DND-41 (cell line): ENCODE results near the gene NANOS2.
A peak's percentile ranks its signal among the peaks of the same experiment; 100 is the strongest.

Source experiments
- ATAC-seq: fragments of 200-7000 bp; cut with Tn5 transposase; 3 replicates; pipeline ENCODE4 v1.9.1; 2021; ENCODE audit warnings: low read depth; ENCODE audit not compliant: insufficient read depth
- DNase-seq: peaks from one replicate; pipeline ENCODE4 v3.0.0-alpha.2; 2020
- H2AFZ ChIP-seq: 2 replicates; pipeline ENCODE4 v1.6.0; 2012; ENCODE audit warnings: low read depth, low read length
- H3K27ac ChIP-seq: 2 replicates; pipeline ENCODE4 v1.5.1; 2012; ENCODE audit warnings: low read length, inconsistent platforms
- H3K27me3 ChIP-seq: fragments of 200-600 bp; sonication (generic); 2 replicates; pipeline ENCODE4 v1.6.0; 2012; ENCODE audit warnings: low read length, mild to moderate bottlenecking, inconsistent platforms; ENCODE audit not compliant: insufficient read depth, poor library complexity
- H3K36me3 ChIP-seq: 2 replicates; pipeline ENCODE4 v1.5.1; 2012; ENCODE audit warnings: low read length, inconsistent platforms; ENCODE audit not compliant: insufficient read depth
- H3K4me1 ChIP-seq: 2 replicates; pipeline ENCODE4 v1.5.1; 2012; ENCODE audit warnings: mild to moderate bottlenecking, low read length; ENCODE audit not compliant: insufficient read depth
- H3K4me2 ChIP-seq: 2 replicates; pipeline ENCODE4 v1.6.0; 2012; ENCODE audit warnings: mild to moderate bottlenecking, moderate library complexity, low read length, inconsistent platforms; ENCODE audit not compliant: insufficient read depth
- H3K4me3 ChIP-seq, 2 experiments: fragments of 200-600 bp in 1 of 2; shearing (Covaris generic) in 1 of 2; 2 replicates each; pipeline ENCODE4 v1.5.1; 2012 to 2016; ENCODE audit warnings: inconsistent platforms in 2 of 2, low read length in 2 of 2, mild to moderate bottlenecking in 2 of 2, low read depth in 1 of 2, moderate library complexity in 1 of 2
- H3K79me2 ChIP-seq: 2 replicates; pipeline ENCODE4 v1.6.0; 2012; ENCODE audit warnings: low read length, inconsistent platforms; ENCODE audit not compliant: insufficient read depth
- H3K9ac ChIP-seq: 2 replicates; pipeline ENCODE4 v1.6.0; 2012; ENCODE audit warnings: low read depth, mild to moderate bottlenecking, inconsistent platforms, low read length, moderate library complexity
- H3K9me3 ChIP-seq: 2 replicates; pipeline ENCODE4 v1.5.1; 2012; ENCODE audit warnings: low read length, moderate library complexity, mild to moderate bottlenecking, inconsistent platforms; ENCODE audit not compliant: insufficient read depth, severe bottlenecking
- H4K20me1 ChIP-seq: 2 replicates; pipeline ENCODE4 v1.6.0; 2012; ENCODE audit warnings: low read length; ENCODE audit not compliant: insufficient read depth
- CTCF ChIP-seq: IDR thresholded peaks from 2 replicates; pipeline ENCODE4 v1.5.1; 2012; ENCODE audit warnings: borderline replicate concordance, low read length, moderate library complexity, mild to moderate bottlenecking; ENCODE audit not compliant: poor library complexity, severe bottlenecking; ENCODE audit errors: extremely low read depth
- EZH2 ChIP-seq: IDR thresholded peaks from 3 replicates; pipeline ENCODE4 v1.6.1; 2012; ENCODE audit warnings: borderline replicate concordance, low read depth, mild to moderate bottlenecking, moderate library complexity, low read length, inconsistent platforms; ENCODE audit not compliant: severe bottlenecking

NANOS2 gene

GRCh38 chr19:45885556-45886426 is 28.8 kb downstream of the NANOS2 start, which contains the start of gene IRF2BP1:
Gene IRF2BP1 (minus strand): TSS chr19:45886141. CDS start chr19:45885774, 367 bp downstream.
- H3K27me3 ChIP-seq, result no peaks in the 10 kb centered on the region
- no peak for TF ChIP-seq CTCF
- TF ChIP-seq EZH2, result no peak
- peaks cover 32% of the 10 kb centered on the region for H3K36me3 ChIP-seq
- ATAC-seq, result peak; percentile 76
- H3K4me2 ChIP-seq, result peak within 1 kb of the TSS; percentile 99
- peak within 1 kb of the TSS; percentile 82 for H3K9ac ChIP-seq
- peaks cover 31% of the 10 kb centered on the region for H3K79me2 ChIP-seq
- H3K9me3 ChIP-seq, result no peaks in the 10 kb centered on the region
- H3K4me3 ChIP-seq, result peak within 1 kb of the TSS; percentile 46 to 78
- H4K20me1 ChIP-seq, result peaks cover 44% of the 10 kb centered on the region
- peak; percentile 91 for DNase-seq
- H3K27ac ChIP-seq, result peak within 1 kb of the TSS; percentile 84
- peaks cover 37% of the 10 kb centered on the region for H3K4me1 ChIP-seq
- peak within 1 kb of the TSS; percentile 69 for H2AFZ ChIP-seq

- Histone ChIP-seq H2AFZ (peak overlapping the region; percentile 69), H3K9ac (peak overlapping the region; percentile 82), H4K20me1 (peaks cover 44% of the 10 kb centered on the region), H3K27ac (peak overlapping the region; percentile 84), H3K79me2 (peaks cover 31% of the 10 kb centered on the region), H3K4me2 (peak overlapping the region; percentile 99), H3K27me3 (no peaks in the 10 kb centered on the region), H3K36me3 (peaks cover 29% of the 10 kb centered on the region), H3K9me3 (no peaks in the 10 kb centered on the region), H3K4me3 (peak overlapping the region; percentile 46 to 78; a peak in 3 of 4 replicates), H3K4me1 (peaks cover 37% of the 10 kb centered on the region)
- ATAC-seq (0 out of 3 replicates have a peak, but pooled peaks have one; percentile 7), DNase-seq (peak; percentile 36)
- TF ChIP-seq CTCF (no peak), EZH2 (no peak)
Observed at GRCh38 chr19:45884682-45885555, 29.7 kb downstream of the NANOS2 start.

GRCh38 chr19:45883881-45884681 is 30.5 kb downstream of the NANOS2 start:
- ATAC-seq, result no peak

More at GRCh38 chr19:45883881-45884681, 30.5 kb downstream of the NANOS2 start:
- H3K9ac ChIP-seq, result peak overlapping the region; percentile 82
- no peak overlapping the region for H2AFZ ChIP-seq
- H3K4me1 ChIP-seq, result peaks cover 37% of the 10 kb centered on the region
- peaks cover 28% of the 10 kb centered on the region for H3K36me3 ChIP-seq
- peaks cover 44% of the 10 kb centered on the region for H4K20me1 ChIP-seq
- H3K9me3 ChIP-seq, result no peaks in the 10 kb centered on the region
- peaks cover 31% of the 10 kb centered on the region for H3K79me2 ChIP-seq
- H3K27ac ChIP-seq, result no peak overlapping the region
- H3K4me3 ChIP-seq, result peak overlapping the region in 1 of 2 experiments; percentile 78; a peak in 2 of 4 replicates
- DNase-seq, result no peak
- H3K4me2 ChIP-seq, result peak overlapping the region; percentile 99
- no peaks in the 10 kb centered on the region for H3K27me3 ChIP-seq
- no peak for TF ChIP-seq CTCF
